Measurements from ENCODE around the gene TSSK2.

Gene TSSK2

DNA sequence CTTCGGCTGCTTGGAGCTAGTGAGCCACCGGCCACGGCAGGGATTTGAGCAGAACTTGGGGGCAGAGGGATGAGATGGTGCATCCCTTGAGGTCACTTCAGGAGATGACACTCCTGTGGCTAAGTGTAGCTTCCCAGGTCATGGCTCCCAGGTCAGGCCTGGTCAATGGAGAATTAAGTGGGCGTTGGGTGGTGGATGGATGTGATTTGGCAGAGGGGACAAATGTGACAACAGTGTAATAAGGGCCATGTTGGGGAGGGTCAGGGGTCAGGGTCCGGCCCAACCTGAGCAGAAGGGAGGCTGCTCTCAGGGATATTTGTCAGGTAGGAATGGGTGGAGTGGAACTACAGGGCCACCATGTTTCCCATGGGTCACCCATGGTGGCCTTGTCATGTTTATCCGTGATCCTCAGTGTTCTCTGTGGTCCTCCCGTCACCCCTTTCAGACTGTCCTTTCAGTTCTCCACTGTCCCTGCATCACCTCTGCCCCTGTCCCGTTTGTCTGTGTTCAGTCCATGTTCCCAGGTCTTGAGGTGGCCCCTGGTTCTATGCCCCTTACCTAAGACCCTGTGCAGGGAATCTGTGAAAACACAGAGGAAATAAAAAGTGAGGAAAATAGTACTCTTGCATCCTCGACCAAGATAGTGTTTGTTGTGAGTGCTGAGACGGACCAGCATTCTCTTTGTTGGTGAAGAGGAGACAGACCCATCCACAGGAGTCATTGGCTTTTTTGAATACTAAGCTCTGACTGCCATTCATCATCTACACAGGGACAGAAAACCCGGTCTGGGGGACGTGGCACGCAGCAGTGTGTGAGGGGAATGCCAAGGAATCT lies 41.3 kb downstream of the TSSK2 start:
- DNase-seq, result no peak

DNA sequence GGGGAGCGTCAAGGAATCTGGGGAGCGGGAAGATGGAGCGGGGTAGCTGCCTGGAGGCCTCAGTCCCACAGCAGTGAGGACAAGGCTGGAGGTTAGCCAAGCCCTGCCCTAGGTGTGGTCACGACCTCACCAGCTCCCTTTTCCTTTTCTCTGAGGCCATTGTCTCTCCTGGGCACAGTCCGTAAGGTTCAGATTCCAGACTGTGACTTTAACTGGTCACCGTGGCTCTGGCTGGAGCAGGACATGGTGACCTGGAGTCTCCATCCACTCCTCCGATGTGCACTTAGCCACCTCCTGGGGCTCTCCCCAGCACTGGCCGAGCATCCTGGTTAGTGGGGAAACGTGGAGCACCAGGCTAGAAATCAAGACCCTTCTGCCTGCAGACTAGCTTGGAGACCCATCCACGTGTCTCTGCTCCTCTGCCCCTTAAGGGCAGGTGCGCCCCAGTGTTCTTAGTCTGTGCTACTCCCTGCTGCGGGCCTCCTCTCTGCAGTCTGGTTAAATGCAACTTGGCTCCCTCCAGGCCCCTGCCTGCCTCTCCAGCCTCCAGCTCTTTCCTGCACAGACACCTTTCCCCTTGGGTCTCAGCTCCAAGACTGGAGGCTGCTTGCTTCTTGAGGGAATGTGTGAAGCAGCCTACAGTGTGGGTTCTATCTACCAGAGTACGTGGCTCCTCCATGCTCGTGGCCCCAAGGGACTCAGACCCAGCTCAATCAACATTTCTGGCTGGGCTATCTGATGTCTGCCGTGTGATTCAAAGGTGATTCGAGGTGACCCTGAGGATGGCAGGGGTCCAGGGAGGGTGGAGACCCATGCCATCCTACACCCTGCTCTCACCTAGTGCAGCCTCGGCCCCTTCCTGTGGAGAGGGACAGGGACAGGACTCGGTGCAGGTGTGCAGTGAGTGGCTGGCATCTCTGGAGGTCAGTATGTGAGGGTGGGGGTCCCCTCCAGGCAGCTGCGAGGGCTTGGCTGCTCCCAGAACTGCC lies 42.2 kb downstream of the TSSK2 start:
- no peak for DNase-seq

DNA sequence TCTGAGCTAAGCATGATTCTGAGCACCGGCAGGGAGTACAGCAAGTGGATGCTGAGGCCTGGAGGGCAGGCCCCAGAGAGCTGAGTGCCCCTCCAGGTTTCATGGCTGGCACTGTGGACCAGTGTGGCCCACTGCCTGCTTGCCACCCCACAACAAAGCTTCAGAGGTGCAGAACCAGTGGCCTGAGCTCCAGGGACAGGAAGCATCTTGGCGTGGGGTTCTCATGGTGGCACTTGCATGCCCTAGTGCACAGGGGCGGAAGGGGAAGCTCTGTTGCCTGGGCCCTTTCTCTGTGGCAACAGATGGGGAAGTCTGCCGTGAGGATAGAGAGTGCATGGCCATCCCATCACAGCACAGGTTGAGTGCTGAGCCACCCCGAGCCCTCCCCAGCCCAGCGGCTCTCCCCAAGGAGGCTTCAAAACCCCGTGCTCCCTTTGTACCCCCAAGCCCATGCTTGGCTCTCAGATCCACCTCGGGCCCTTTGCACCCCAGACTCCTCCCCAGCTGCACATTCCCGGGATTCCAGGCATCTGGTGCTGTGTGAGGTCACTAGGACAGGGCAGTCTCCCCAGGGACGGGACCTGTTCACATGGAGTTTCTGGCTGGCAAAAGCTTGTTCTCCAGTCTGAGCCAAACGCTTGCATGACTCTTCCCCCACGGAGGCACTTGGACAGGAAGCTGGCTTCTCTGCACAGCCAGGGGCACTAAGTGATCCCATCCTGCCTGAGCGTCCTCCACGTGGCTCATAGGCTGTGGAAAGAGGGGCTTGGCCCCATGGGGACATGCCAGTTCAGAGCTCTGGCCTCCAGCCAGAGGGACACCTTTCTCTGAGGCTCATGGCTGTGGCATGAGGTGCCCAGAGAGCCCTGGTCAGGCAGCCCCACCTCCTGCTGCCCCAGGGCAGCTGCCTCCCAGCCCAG lies 43.3 kb downstream of the TSSK2 start:
- no peak for DNase-seq

GRCh38 chr22:19175026-19175601 lies 44.0 kb downstream of the TSSK2 start:
- DNase-seq, result no peak

- DNase-seq, result no peak
These were observed 44.6 kb downstream of the TSSK2 start for GRCh38 chr22:19175602-19176174.

- DNase-seq, result no peak
These were observed 45.1 kb downstream of the TSSK2 start for GRCh38 chr22:19176175-19176643.

DNA sequence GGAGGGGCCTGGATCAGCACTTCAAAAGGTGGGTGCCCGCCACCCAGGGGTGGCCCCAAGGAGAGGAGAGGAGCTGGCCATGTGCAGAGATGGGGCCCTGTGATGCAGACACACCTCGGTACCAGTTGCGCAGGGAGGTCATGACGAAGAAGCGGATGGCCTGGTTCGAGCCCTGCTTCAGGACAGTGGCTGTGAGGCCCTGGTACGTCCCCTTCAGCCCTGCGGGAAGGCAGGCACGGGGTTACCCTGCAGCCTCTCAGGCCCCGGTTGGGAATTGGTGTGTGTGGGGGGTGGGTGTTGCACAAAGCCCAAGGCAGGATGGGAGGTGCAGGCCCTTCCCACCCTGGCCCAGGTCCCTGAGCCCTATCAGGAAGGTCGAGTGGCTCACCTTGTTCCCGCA lies 45.6 kb downstream of the TSSK2 start:
- DNase-seq, result no peak

- no peak for DNase-seq
These were observed 46.3 kb downstream of the TSSK2 start for GRCh38 chr22:19177164-19178064.

- DNase-seq, result no peak
These were observed 47.1 kb downstream of the TSSK2 start for GRCh38 chr22:19178065-19178656.

- DNase-seq, result peak; percentile 68
These were observed 47.8 kb downstream of the TSSK2 start, which contains the start of gene SLC25A1 for GRCh38 chr22:19178657-19179496. SLC25A1 (minus strand) TSS chr22:19178736; CDS start chr22:19178673, 63 bp downstream.

DNA sequence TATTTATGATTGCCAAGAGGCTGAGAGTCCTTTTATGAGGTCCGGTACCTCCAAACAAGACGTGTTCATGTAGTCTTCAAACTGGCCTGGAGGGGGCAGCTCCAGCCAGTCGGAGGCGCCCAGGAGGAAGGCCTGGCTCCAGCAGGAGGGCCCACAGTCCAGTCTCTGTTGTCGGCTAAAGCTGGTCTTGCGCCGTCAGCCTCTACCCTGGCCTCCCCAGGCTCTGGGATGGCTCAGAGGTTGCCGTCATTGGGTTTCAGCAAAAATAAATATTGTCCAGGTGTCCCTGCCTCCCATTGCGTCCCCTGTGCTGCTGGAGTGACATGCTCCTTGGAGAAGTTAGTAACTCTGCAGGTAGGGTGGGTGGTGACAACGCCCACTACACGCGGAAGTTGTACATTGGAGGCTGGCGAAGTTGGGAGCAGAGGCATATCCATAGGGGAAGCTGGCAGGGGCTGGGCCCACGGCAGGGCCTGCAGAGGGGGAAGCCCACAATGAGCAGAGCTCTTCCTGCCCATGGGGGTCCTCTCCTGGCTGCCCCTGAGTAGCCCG lies 48.5 kb downstream of the TSSK2 start:
- no peak for DNase-seq

GRCh38 chr22:19180234-19180633 lies 49.1 kb downstream of the TSSK2 start:
- DNase-seq, result no peak

GRCh38 chr22:19180740-19181410 lies 49.8 kb downstream of the TSSK2 start:
- DNase-seq, result no peak

GRCh38 chr22:19181786-19182471 lies 50.8 kb downstream of the TSSK2 start:
- DNase-seq, result no peak
